ENCODE data around the gene CHPF.

The CHPF gene

DNA sequence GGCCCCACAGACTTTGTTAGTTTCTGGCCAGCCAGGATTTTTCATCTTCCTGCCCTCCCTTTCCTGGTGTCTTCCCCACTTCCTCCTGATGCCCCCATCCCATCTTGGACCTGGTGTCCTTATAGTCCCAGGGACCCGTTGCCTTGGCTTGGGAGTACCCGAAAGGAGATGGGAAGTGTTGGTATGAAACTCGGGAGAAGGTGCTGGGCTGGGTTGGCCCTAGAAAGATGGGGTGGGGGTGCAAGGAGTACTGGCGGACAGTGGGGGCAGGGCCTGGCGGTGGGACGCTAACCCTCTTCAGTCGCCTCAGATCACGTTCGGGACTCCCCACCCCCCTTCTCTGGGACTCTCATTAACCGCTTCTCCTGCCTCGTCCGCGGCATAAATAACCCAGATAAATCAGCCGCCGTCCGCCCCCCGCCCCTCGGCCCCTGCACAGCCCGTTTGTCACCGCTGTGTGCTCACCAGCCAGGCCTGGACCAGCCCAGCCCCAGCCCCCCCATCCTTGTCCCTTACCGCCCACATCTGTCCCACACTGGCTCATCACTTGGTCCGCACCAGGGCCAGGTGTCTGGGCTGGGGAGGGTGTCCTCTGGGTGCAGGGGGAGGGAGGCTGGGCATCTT lies 33.0 kb downstream of the CHPF start:
- Histone ChIP-seq H3K27ac (replicated peaks) (no peak overlapping the region), H3K4me3 (replicated peaks; ENCODE audit: insufficient read depth, low read length) (no peak overlapping the region), H3K27me3 (ENCODE audit: insufficient read depth, poor library complexity, severe bottlenecking) (peaks cover 54% of the 10 kb centered on the region)
- no peak for DNase-seq (ENCODE audit: low read depth in 1 of 2, low spot score in 1 of 2)
- TF ChIP-seq SPI1 (IDR thresholded peaks at IDR 0.05; ENCODE audit: borderline replicate concordance, low read depth) (no peak), GABPA (IDR thresholded peaks at IDR 0.05; ENCODE audit: low read depth) (no peak), POLR2AphosphoS5 (IDR thresholded peaks at IDR 0.05; ENCODE audit: low read depth) (no peak)
- TF ChIP-seq, protein P1, sequence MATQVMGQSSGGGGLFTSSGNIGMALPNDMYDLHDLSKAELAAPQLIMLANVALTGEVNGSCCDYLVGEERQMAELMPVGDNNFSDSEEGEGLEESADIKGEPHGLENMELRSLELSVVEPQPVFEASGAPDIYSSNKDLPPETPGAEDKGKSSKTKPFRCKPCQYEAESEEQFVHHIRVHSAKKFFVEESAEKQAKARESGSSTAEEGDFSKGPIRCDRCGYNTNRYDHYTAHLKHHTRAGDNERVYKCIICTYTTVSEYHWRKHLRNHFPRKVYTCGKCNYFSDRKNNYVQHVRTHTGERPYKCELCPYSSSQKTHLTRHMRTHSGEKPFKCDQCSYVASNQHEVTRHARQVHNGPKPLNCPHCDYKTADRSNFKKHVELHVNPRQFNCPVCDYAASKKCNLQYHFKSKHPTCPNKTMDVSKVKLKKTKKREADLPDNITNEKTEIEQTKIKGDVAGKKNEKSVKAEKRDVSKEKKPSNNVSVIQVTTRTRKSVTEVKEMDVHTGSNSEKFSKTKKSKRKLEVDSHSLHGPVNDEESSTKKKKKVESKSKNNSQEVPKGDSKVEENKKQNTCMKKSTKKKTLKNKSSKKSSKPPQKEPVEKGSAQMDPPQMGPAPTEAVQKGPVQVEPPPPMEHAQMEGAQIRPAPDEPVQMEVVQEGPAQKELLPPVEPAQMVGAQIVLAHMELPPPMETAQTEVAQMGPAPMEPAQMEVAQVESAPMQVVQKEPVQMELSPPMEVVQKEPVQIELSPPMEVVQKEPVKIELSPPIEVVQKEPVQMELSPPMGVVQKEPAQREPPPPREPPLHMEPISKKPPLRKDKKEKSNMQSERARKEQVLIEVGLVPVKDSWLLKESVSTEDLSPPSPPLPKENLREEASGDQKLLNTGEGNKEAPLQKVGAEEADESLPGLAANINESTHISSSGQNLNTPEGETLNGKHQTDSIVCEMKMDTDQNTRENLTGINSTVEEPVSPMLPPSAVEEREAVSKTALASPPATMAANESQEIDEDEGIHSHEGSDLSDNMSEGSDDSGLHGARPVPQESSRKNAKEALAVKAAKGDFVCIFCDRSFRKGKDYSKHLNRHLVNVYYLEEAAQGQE (IDR thresholded peaks at IDR 0.05; ENCODE audit: insufficient replicate concordance, low read depth) = no peak
- TF ChIP-seq, protein P2, sequence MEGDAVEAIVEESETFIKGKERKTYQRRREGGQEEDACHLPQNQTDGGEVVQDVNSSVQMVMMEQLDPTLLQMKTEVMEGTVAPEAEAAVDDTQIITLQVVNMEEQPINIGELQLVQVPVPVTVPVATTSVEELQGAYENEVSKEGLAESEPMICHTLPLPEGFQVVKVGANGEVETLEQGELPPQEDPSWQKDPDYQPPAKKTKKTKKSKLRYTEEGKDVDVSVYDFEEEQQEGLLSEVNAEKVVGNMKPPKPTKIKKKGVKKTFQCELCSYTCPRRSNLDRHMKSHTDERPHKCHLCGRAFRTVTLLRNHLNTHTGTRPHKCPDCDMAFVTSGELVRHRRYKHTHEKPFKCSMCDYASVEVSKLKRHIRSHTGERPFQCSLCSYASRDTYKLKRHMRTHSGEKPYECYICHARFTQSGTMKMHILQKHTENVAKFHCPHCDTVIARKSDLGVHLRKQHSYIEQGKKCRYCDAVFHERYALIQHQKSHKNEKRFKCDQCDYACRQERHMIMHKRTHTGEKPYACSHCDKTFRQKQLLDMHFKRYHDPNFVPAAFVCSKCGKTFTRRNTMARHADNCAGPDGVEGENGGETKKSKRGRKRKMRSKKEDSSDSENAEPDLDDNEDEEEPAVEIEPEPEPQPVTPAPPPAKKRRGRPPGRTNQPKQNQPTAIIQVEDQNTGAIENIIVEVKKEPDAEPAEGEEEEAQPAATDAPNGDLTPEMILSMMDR (IDR thresholded peaks at IDR 0.05; ENCODE audit: insufficient read depth, low read length) = no peak

DNA sequence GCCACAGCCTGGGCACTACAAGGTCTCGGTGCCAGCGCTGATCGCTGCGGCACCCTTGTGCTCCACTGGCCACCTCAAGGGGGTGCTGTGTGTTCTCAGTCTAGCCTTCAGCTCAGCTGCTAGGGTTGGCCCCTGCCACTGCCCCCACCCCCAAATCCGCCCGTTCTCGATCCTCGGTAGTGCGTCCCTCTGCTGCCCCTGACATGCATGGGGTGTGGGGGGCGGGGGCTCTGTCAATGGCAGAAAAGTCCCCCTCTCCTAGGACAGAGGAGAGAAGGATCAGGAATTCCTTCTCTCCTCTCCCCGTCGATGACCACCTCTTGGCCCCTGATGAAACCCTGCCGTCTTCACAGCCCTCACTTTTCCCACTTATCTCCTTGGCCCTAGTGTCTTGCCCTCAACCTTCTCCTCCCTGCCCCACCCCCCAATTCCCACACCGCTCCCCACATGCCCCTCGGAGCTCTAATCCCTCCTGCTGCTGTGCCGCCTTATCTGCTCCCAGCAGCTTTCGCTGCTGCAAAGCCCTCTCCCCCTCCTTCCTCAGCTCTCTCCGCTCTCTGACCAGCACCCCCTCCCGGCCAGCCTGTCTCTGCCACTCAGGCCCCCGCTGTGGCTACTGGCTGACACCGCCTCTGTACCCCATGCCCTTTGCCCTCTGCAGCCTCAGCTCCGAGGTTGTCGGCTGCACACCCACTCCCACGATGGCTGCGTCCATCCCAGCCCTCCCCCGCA lies 33.7 kb downstream of the CHPF start:
- Histone ChIP-seq H3K27ac (replicated peaks) (no peak overlapping the region), H3K27me3 (ENCODE audit: insufficient read depth, poor library complexity, severe bottlenecking) (peaks cover 47% of the 10 kb centered on the region), H3K4me3 (replicated peaks; ENCODE audit: insufficient read depth, low read length) (no peak overlapping the region)
- TF ChIP-seq GABPA (IDR thresholded peaks at IDR 0.05; ENCODE audit: low read depth) = no peak
- TF ChIP-seq, protein P2 (IDR thresholded peaks at IDR 0.05; ENCODE audit: insufficient read depth, low read length) = peak; percentile 73
- peak in 1 of 2 experiments; percentile 51 for DNase-seq (ENCODE audit: low read depth in 1 of 2, low spot score in 1 of 2)

DNA sequence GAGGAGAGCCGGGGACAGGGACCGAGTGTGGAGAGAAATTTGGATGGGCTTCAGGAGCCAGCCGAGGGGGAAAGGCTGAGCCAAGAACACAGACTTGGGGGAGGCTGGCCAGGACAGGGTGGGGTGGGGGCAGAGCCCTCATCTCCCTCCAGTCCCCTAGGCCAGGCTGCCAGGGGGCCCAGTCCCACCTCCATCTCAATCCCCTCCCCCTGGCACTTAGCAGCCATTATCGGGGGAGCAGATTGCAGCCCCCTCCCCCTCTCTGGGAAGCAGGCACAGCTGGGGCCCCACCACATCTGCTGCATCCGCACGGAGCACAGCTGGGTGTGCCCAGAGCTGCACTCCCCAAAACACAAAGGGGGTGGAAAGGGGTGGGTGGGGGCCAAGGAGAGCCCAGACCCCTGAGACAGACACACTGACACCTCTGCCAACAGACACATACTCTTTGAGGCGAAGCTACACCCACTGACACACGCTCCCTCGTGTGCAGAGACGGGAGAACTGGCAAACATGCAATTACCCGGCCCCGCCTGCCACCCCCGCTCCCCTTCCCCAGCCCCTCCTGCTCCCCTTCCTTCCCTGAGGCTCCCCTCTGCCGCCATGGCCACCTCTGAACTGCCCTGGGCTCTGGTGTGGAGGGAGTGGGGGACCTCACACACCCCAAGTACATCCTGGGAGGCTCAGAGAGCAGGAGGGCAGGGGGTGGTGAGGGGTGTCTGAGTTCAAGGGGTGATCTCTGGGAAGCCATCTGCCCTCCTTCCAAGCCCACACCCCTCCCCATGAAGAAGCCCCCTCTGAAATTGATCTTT lies 34.4 kb downstream of the CHPF start:
- Histone ChIP-seq H3K27me3 (ENCODE audit: insufficient read depth, poor library complexity, severe bottlenecking) (peaks cover 39% of the 10 kb centered on the region), H3K27ac (replicated peaks) (no peak overlapping the region), H3K4me3 (replicated peaks; ENCODE audit: insufficient read depth, low read length) (no peak overlapping the region)
- no peak for TF ChIP-seq SPI1 (IDR thresholded peaks at IDR 0.05; ENCODE audit: borderline replicate concordance, low read depth)
- TF ChIP-seq GABPA (IDR thresholded peaks at IDR 0.05; ENCODE audit: low read depth) = no peak
- no peak for TF ChIP-seq POLR2AphosphoS5 (IDR thresholded peaks at IDR 0.05; ENCODE audit: low read depth)
- TF ChIP-seq, protein P1 (IDR thresholded peaks at IDR 0.05; ENCODE audit: insufficient replicate concordance, low read depth) = no peak
- TF ChIP-seq, protein P2 (IDR thresholded peaks at IDR 0.05; ENCODE audit: insufficient read depth, low read length) = no peak
- DNase-seq (ENCODE audit: low read depth in 1 of 2, low spot score in 1 of 2) = no peak

Measured in HL-60 (cell line).